Fibroblast of villous mesenchyme (primary cell): ENCODE data around the gene C2orf49. TPM values are rescaled to one million over a fixed set of nuclear protein-coding genes. Genes with fewer than 3 reads are reported as not detected.

Experiments
- DNase-seq: peaks from one replicate; pipeline ENCODE4 v3.0.0-alpha.2; 2010; ENCODE audit warnings: low read depth
- H3K4me3 ChIP-seq: 2 replicates; pipeline ENCODE4 v1.5.1; 2011; ENCODE audit warnings: low read depth, mild to moderate bottlenecking, low read length
- CTCF ChIP-seq: IDR thresholded peaks from 2 replicates; pipeline ENCODE4 v1.5.1; 2012; ENCODE audit warnings: low read depth, mild to moderate bottlenecking, low read length; ENCODE audit not compliant: insufficient read depth
- total RNA-seq: library from RNA; depleted of rRNA; stranded (reverse); fragments of >200 nt; gene quantifications from 2 replicates; pipeline ENCODE4 v1.2.3, GENCODE V29; 2012

Gene C2orf49
- total RNA-seq, 1 donor: 23.7 TPM

GRCh38 chr2:105327690-105328089 is 9.7 kb upstream of the C2orf49 start:
- no peak for TF ChIP-seq CTCF
- peak overlapping the region; percentile 80 for H3K4me3 ChIP-seq
- no peak for DNase-seq

GRCh38 chr2:105328281-105329196 is 8.8 kb upstream of the C2orf49 start:
- no peak for TF ChIP-seq CTCF
- peak overlapping the region; percentile 80 for H3K4me3 ChIP-seq
- peak; percentile 44 for DNase-seq

GRCh38 chr2:105329197-105329554 is 8.2 kb upstream of the C2orf49 start:
- peak overlapping the region; percentile 80 for H3K4me3 ChIP-seq
- no peak for DNase-seq
- TF ChIP-seq CTCF: no peak

GRCh38 chr2:105329561-105330495 is 7.5 kb upstream of the C2orf49 start, which contains the start of gene TGFBRAP1:
TSS of gene TGFBRAP1 (minus strand) at chr2:105329735. CDS start at chr2:105308301, 21,434 bp downstream.
- no peak for TF ChIP-seq CTCF
- DNase-seq: peak; percentile 51
- peak within 1 kb of the TSS; percentile 80 for H3K4me3 ChIP-seq

GRCh38 chr2:105330681-105331375 is 6.5 kb upstream of the C2orf49 start:
- TF ChIP-seq CTCF: no peak
- H3K4me3 ChIP-seq: no peak overlapping the region
- DNase-seq: no peak

- no peak for DNase-seq
- TF ChIP-seq CTCF: no peak
- no peak overlapping the region for H3K4me3 ChIP-seq
Measured at GRCh38 chr2:105334211-105334610, 3.1 kb upstream of the C2orf49 start.
